K562 (cell line): ENCODE results near the gene APBA2. TPM values are rescaled to one million over a fixed set of nuclear protein-coding genes. Genes with fewer than 3 reads are reported as not detected.

Source experiments
- BCL6 ChIP-seq: fragments of 250-450 bp; sonication (Bioruptor Pico); IDR thresholded peaks from 2 replicates; pipeline ENCODE4 v1.4.0; 2020
- CBX3 ChIP-seq, 2 experiments: IDR thresholded peaks; 1 replicate in 1 of 2; 2 replicates in 1 of 2; pipeline ENCODE4 v1.6.1; 2012; ENCODE audit warnings: inconsistent platforms in 2 of 2, low read length in 2 of 2, borderline replicate concordance in 1 of 2, control low read depth in 1 of 2
- CXXC5 ChIP-seq: fragments of 250-450 bp; sonication (Bioruptor Pico); IDR thresholded peaks from 2 replicates; pipeline ENCODE4 v1.8.0; 2022; ENCODE audit warnings: inconsistent platforms, mild to moderate bottlenecking, moderate library complexity
- ELF1 ChIP-seq: fragments of 200-800 bp; sonication (Bioruptor generic); IDR thresholded peaks from 2 replicates; pipeline ENCODE4 v1.6.1; 2016; ENCODE audit warnings: missing genetic modification characterization, missing compliant biosample characterization
- HDAC8 ChIP-seq: fragments of 450-650 bp; IDR thresholded peaks from 2 replicates; pipeline ENCODE4 v1.6.1; 2016; ENCODE audit warnings: mild to moderate bottlenecking, missing genetic modification characterization, moderate library complexity, missing compliant biosample characterization
- HMGN3 ChIP-seq: IDR thresholded peaks from 2 replicates; pipeline ENCODE4 v1.6.1; 2011; ENCODE audit warnings: borderline replicate concordance, low read depth, mild to moderate bottlenecking, mixed read lengths, low read length; ENCODE audit not compliant: insufficient read length; ENCODE audit errors: extremely low read depth
- KDM5B ChIP-seq: fragments of 200-600 bp; sonication (generic); IDR thresholded peaks from 2 replicates; pipeline ENCODE4 v1.6.1; 2012; ENCODE audit warnings: low read depth, mild to moderate bottlenecking, moderate library complexity, low read length, control low read depth, inconsistent platforms; ENCODE audit not compliant: insufficient replicate concordance
- MAZ ChIP-seq, 2 experiments: fragments of 450-650 bp in 1 of 2; sonication (generic) in 1 of 2; formaldehyde crosslinking; IDR thresholded peaks in 1 of 2; conservative IDR thresholded peaks in 1 of 2; 2 replicates each; pipeline versions ENCODE4 v1.4.0 to v1.5.0; 2020; ENCODE audit warnings: mild to moderate bottlenecking in 1 of 2, missing genetic modification reagents in 1 of 2
- NR4A1 ChIP-seq, 2 experiments: fragments of 250-450 bp in 1 of 2; fragments of 450-650 bp in 1 of 2; sonication (Bioruptor Pico) in 1 of 2; IDR thresholded peaks; 2 replicates each; pipeline versions ENCODE4 v1.4.0 to v1.6.1; 2016 to 2020; ENCODE audit warnings: mild to moderate bottlenecking in 2 of 2, missing compliant biosample characterization in 1 of 2, missing genetic modification characterization in 1 of 2, moderate library complexity in 1 of 2
- RBBP5 ChIP-seq: fragments of 200-600 bp; sonication (generic); IDR thresholded peaks from 2 replicates; pipeline ENCODE4 v1.6.1; 2012; ENCODE audit warnings: borderline replicate concordance, mild to moderate bottlenecking, low read length, control low read depth, inconsistent platforms; ENCODE audit not compliant: insufficient read depth, poor library complexity, severe bottlenecking
- SIN3A ChIP-seq, 2 experiments: fragments of 150-350 bp in 1 of 2; IDR thresholded peaks; 2 replicates each; pipeline ENCODE4 v1.6.1; 2011 to 2016; ENCODE audit warnings: borderline replicate concordance in 2 of 2, low read depth in 2 of 2, low read length in 2 of 2, mild to moderate bottlenecking in 2 of 2, moderate library complexity in 2 of 2; ENCODE audit not compliant: control insufficient read depth in 1 of 2
- ZNF76 ChIP-seq: fragments of 250-450 bp; sonication (Bioruptor Pico); IDR thresholded peaks from 2 replicates; pipeline ENCODE4 v1.4.0; 2020; ENCODE audit warnings: mild to moderate bottlenecking, moderate library complexity, borderline replicate concordance
- ZNF778 ChIP-seq: fragments of 450-650 bp; formaldehyde crosslinking; IDR thresholded peaks from 2 replicates; pipeline ENCODE4 v1.4.0; 2020; ENCODE audit warnings: mild to moderate bottlenecking, moderate library complexity
- polyA plus RNA-seq, 8 experiments: library from polyadenylated mRNA; depleted of rRNA in 4 of 8; stranded (reverse) in 5 of 8; unstranded in 3 of 8; fragments of >200 nt; fragmentation: Nextera tagmentation in 2 of 8; fragmentation: Illumina TruSeq in 1 of 8; extraction: Ambion mirVana in 2 of 8; extraction: Trizol in 1 of 8; gene quantifications; 2 replicates each; pipeline versions ENCODE4 v1.2.1 to v1.2.3, GENCODE V29; 2011 to 2014; ENCODE audit warnings: inconsistent platforms in 1 of 8, missing spikeins in 1 of 8
- total RNA-seq, 7 experiments: library from RNA; depleted of rRNA in 6 of 7; stranded (reverse); fragments of >200 nt in 6 of 7; fragmentation: Illumina TruSeq in 2 of 7; extraction: Trizol in 2 of 7; gene quantifications; 2 replicates each; pipeline versions ENCODE4 v1.2.1 to v1.2.3, GENCODE V29; 2011 to 2021; ENCODE audit warnings: low replicate concordance in 1 of 7
- TF ChIP-seq, protein P1 (sequence below): fragments of 250-450 bp; sonication (Bioruptor Pico); IDR thresholded peaks from 2 replicates; pipeline ENCODE4 v1.9.0; 2021; ENCODE audit warnings: mild to moderate bottlenecking, inconsistent platforms
- TF ChIP-seq, protein P2 (sequence below): IDR thresholded peaks from 2 replicates; pipeline ENCODE4 v1.6.1; 2012; ENCODE audit warnings: low read depth, low read length, improper control_type of control experiment, borderline replicate concordance
- TF ChIP-seq, protein P3 (sequence below): fragments of 200-800 bp; sonication (Bioruptor generic); IDR thresholded peaks from 2 replicates; pipeline ENCODE4 v1.6.1; 2016; ENCODE audit warnings: missing genetic modification characterization, missing compliant biosample characterization

The APBA2 gene
- total and polyA plus RNA-seq, 9 of the 15 experiments (the other 6 are each of a cell fraction or from before 2014, with no cell fraction given): 0.24 to 40.9 (median 25.2) TPM

DNA sequence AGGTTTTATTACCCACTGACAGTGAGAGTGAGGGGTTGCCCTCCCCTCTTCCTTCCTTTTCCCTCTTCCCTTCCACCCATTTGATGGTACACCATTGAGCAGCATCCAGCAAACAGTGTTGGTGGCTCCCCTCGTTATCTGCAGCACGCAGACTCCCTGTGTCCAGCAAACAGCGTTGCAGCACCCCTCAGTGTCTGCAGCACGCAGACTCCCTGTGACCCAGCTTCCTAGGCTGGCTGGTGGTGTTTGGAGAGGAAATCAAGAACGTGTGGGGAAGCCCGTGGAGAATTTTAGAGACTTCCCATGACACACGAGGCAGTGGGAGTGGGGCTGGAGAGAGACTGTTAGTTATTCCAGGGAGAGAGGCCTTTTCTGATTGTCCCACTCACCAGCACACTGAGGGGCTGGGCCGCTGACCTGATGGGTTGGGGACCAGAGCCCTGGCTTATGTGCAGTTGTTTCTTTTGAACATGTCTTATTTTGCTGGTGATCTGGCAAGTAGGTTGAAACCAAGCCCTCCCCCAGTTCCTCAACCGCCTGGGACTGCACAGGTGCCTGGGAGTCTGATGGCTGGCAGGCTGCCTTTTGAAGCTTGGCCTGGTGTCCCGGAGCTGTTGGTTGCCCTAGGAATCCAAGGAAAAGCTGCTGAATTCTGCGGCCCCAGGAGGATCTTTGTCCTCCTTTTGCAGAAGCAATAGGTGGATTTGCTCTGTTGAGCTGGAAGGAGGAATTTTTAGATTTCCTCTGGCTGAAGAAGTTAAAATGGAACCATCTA lies 19.0 kb downstream of the APBA2 start (continued):
- TF ChIP-seq SIN3A (IDR thresholded peaks at IDR 0.05; ENCODE audit: borderline replicate concordance in 2 of 2, control insufficient read depth in 1 of 2, low read depth in 2 of 2, low read length in 2 of 2): no peak
- TF ChIP-seq HMGN3: no peak
- no peak for TF ChIP-seq ZNF778 (CRISPR knock-in tag)
- no peak for TF ChIP-seq NR4A1 (CRISPR knock-in tag; IDR thresholded peaks at IDR 0.05)
- TF ChIP-seq NR4A1 (tag; IDR thresholded peaks at IDR 0.05): no peak
- TF ChIP-seq MAZ (CRISPR knock-in tag; conservative IDR thresholded peaks at IDR 0.05 in 1 of 2, IDR thresholded peaks at IDR 0.05 in 1 of 2): no peak
- peak in 1 of 2 experiments; percentile 60; a peak in 1 of 3 replicates for TF ChIP-seq CBX3 (IDR thresholded peaks at IDR 0.05; ENCODE audit: borderline replicate concordance in 1 of 2, low read length in 2 of 2)
- TF ChIP-seq, protein P1, sequence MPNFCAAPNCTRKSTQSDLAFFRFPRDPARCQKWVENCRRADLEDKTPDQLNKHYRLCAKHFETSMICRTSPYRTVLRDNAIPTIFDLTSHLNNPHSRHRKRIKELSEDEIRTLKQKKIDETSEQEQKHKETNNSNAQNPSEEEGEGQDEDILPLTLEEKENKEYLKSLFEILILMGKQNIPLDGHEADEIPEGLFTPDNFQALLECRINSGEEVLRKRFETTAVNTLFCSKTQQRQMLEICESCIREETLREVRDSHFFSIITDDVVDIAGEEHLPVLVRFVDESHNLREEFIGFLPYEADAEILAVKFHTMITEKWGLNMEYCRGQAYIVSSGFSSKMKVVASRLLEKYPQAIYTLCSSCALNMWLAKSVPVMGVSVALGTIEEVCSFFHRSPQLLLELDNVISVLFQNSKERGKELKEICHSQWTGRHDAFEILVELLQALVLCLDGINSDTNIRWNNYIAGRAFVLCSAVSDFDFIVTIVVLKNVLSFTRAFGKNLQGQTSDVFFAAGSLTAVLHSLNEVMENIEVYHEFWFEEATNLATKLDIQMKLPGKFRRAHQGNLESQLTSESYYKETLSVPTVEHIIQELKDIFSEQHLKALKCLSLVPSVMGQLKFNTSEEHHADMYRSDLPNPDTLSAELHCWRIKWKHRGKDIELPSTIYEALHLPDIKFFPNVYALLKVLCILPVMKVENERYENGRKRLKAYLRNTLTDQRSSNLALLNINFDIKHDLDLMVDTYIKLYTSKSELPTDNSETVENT (CRISPR knock-in tag): no peak
- TF ChIP-seq ELF1 (tag): no peak
- no peak for TF ChIP-seq HDAC8 (tag)
- TF ChIP-seq, protein P2, sequence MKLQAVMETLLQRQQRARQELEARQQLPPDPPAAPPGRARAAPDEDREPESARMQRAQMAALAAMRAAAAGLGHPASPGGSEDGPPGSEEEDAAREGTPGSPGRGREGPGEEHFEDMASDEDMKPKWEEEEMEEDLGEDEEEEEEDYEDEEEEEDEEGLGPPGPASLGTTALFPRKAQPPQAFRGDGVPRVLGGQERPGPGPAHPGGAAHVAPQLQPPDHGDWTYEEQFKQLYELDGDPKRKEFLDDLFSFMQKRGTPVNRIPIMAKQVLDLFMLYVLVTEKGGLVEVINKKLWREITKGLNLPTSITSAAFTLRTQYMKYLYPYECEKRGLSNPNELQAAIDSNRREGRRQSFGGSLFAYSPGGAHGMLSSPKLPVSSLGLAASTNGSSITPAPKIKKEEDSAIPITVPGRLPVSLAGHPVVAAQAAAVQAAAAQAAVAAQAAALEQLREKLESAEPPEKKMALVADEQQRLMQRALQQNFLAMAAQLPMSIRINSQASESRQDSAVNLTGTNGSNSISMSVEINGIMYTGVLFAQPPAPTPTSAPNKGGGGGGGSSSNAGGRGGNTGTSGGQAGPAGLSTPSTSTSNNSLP: peak; percentile 37; the same call in 1 of the 2 replicates
- peak; percentile 66 for TF ChIP-seq CXXC5 (CRISPR knock-in tag)
- no peak for TF ChIP-seq BCL6
- TF ChIP-seq RBBP5: peak; percentile 72
- TF ChIP-seq ZNF76: no peak
- no peak for TF ChIP-seq KDM5B
- TF ChIP-seq, protein P3, sequence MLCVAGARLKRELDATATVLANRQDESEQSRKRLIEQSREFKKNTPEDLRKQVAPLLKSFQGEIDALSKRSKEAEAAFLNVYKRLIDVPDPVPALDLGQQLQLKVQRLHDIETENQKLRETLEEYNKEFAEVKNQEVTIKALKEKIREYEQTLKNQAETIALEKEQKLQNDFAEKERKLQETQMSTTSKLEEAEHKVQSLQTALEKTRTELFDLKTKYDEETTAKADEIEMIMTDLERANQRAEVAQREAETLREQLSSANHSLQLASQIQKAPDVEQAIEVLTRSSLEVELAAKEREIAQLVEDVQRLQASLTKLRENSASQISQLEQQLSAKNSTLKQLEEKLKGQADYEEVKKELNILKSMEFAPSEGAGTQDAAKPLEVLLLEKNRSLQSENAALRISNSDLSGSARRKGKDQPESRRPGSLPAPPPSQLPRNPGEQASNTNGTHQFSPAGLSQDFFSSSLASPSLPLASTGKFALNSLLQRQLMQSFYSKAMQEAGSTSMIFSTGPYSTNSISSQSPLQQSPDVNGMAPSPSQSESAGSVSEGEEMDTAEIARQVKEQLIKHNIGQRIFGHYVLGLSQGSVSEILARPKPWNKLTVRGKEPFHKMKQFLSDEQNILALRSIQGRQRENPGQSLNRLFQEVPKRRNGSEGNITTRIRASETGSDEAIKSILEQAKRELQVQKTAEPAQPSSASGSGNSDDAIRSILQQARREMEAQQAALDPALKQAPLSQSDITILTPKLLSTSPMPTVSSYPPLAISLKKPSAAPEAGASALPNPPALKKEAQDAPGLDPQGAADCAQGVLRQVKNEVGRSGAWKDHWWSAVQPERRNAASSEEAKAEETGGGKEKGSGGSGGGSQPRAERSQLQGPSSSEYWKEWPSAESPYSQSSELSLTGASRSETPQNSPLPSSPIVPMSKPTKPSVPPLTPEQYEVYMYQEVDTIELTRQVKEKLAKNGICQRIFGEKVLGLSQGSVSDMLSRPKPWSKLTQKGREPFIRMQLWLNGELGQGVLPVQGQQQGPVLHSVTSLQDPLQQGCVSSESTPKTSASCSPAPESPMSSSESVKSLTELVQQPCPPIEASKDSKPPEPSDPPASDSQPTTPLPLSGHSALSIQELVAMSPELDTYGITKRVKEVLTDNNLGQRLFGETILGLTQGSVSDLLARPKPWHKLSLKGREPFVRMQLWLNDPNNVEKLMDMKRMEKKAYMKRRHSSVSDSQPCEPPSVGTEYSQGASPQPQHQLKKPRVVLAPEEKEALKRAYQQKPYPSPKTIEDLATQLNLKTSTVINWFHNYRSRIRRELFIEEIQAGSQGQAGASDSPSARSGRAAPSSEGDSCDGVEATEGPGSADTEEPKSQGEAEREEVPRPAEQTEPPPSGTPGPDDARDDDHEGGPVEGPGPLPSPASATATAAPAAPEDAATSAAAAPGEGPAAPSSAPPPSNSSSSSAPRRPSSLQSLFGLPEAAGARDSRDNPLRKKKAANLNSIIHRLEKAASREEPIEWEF (CRISPR knock-in tag): no peak
